SK-N-SH (cell line): Measurements from ENCODE around the gene SCT.

Experiments used
- SIN3A ChIP-seq: IDR thresholded peaks from 2 replicates; pipeline ENCODE4 v1.6.1; 2012; ENCODE audit warnings: low read depth, mild to moderate bottlenecking, low read length, moderate library complexity, borderline replicate concordance
- TF ChIP-seq, protein P1 (sequence below): fragments of 200-600 bp; sonication (generic); IDR thresholded peaks from 2 replicates; pipeline ENCODE4 v1.6.1; 2017; ENCODE audit warnings: antibody characterized with exemption, mild to moderate bottlenecking, moderate library complexity

DNA sequence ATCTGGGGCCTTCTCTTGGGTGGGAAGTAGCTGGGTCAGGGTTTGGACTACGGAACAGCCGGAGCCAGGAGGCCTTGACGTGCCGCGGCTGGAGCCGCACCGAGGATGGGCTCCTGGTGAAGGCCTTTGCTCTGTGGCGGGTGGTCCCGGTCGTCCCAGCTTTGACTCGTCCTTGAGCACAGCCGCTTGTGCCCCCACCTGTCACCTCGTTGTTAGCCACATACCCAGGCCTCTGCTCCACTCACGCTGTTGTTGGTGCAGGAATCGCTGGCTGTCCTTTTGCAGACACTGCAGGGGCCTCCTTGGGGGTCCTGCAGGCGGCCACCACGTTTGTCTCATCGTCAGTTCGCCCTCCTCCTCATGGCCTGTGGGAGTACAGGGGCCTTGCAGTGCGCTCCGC is 33.6 kb downstream of the SCT start:
- no peak for TF ChIP-seq SIN3A
- TF ChIP-seq, protein P1, sequence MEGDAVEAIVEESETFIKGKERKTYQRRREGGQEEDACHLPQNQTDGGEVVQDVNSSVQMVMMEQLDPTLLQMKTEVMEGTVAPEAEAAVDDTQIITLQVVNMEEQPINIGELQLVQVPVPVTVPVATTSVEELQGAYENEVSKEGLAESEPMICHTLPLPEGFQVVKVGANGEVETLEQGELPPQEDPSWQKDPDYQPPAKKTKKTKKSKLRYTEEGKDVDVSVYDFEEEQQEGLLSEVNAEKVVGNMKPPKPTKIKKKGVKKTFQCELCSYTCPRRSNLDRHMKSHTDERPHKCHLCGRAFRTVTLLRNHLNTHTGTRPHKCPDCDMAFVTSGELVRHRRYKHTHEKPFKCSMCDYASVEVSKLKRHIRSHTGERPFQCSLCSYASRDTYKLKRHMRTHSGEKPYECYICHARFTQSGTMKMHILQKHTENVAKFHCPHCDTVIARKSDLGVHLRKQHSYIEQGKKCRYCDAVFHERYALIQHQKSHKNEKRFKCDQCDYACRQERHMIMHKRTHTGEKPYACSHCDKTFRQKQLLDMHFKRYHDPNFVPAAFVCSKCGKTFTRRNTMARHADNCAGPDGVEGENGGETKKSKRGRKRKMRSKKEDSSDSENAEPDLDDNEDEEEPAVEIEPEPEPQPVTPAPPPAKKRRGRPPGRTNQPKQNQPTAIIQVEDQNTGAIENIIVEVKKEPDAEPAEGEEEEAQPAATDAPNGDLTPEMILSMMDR, result no peak
